Daoy (cell line): ENCODE data around the gene SLC38A3. TPM values are rescaled to one million over a fixed set of nuclear protein-coding genes. Genes with fewer than 3 reads are reported as not detected.
A peak's percentile ranks its signal among the peaks of the same experiment; 100 is the strongest.
"Not testable (repeated sequence)": the region's sequence is repeated elsewhere in the genome, so short reads cannot be mapped to it uniquely, and the experiment has no call there.

Experiments
- DNase-seq: peaks from one replicate; pipeline ENCODE4 v3.0.0-alpha.2; 2015; ENCODE audit warnings: low read depth
- total RNA-seq: library from RNA; depleted of rRNA; stranded (reverse); fragments of >200 nt; shearing (Covaris generic); gene quantifications from 2 replicates; pipeline ENCODE4 v1.2.3, GENCODE V29; 2014

Gene SLC38A3
- total RNA-seq, 1 experiment from 2014 or later = not detected

DNA sequence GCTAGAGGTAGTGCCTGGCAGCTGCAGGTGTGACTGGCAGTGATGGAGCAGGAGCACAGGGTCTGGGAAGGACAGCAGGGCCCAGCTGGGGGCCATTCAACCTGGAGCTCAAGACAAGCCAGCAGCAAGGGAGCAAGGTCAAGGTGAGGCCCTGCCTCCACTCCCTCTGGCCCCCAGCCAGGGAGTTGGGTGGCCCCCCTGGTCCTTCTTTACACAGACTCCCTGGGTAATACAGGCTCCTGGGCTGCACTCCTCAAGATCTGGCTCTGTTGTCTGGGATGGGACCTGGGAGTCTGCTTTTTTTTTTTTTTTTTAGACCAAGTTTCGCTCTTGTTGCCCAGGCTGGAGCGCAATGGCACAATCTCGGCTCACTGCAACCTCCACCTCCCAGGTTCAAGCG is 45.4 kb downstream of the SLC38A3 start:
- no peak for DNase-seq

DNA sequence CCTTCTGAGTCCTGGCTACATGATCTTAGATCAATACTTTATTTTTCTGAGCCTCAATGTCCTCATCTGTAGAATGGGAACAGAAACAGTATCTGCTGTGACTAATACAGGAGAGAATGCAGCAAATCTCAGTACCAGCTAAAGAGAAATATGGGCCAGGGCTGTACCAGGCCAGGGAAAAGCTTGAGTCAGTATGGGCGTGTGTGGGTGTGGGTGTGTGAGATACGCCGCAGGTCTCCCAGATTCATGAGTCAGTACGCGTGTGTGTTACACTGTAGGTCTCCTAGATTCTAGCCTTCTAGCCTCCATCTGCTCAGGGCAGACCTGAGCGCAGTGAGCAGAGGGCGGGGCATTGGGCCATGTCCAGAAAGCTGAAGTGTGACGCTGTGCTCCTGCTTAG is 46.1 kb downstream of the SLC38A3 start:
- DNase-seq = peak; percentile 84

DNA sequence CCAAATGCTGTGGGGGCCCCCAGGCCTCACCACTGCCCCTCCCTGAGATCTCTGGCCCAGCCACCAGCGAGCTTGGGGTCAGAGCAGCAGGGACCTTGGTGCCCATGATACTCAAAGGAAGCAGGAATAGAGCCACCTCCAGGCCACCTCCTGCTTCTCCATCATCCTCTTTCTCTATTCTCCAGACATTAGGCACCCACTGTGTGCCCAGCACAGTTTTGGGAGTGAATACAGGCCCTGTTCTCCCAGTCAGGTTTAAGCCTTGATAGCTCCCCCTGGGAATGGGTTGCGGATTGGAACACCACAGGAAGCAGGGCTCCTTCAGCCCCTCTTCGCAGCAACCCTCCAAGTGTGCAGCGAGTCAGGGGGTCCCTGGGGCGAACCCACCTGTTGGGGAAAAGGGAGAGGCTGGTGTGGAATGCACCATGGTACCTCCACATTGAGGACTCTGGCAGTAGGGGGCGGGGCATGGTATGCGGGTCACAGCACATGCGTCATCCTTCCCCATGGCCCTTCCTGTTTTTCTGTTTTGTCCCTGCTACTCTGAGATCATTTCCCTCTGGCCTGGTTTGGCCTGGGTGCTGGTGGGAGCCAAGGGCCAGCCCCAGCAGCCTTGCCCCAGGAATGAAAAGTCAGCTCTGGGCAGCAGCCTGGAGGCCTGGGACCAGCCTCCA is 49.6 kb downstream of the SLC38A3 start:
- peak; percentile 26 for DNase-seq

DNA sequence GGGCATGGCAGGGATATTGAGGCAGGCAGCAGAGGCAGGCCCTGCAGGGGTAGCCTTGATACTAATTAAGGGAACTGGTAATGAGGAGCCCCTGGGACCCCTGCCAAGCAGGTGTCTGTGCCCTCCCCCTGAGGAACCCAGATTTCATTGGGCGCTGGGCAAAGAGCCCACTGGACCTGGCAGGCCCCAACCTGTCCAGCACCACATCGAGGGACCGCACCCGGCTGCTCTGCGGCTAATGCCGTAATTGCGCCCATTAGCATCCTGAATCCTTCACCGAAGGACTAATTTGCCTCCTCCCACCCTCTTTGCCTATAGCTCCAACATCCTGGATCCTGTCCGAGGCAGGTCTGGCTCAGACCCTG is 50.2 kb downstream of the SLC38A3 start:
- no peak for DNase-seq

DNA sequence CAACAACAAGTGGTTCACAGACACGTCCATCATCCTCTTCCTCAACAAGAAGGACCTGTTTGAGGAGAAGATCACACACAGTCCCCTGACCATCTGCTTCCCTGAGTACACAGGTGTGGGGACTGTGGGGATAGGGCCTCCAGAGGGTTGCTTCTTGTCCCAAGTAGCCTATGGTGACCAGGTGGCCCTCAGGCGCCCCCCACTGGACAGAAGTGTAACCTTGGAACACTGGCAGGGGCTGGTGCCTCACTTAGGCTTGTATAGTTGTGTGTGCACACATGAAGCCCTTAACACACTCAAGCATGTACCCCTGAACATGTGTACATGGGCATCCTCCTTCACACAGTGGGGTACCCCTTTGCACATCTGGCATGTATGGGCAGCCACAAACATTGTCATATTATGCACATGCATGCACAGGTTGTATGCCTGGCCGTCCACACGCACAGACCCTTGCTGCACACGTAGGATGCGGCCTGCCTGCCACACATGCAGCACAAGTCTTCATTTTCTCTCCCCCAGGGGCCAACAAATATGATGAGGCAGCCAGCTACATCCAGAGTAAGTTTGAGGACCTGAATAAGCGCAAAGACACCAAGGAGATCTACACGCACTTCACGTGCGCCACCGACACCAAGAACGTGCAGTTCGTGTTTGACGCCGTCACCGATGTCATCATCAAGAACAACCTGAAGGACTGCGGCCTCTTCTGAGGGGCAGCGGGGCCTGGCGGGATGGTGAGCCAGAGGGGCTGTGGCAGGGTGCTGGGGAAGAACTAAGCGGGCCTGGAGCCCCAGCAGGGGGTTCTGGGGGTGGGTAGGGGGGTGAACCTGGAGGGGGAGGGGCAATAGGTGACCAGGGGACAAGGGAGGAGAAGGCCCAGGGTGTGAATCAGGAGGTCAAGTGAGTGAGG is 52.2 kb downstream of the SLC38A3 start:
- DNase-seq = peak; percentile 32

DNA sequence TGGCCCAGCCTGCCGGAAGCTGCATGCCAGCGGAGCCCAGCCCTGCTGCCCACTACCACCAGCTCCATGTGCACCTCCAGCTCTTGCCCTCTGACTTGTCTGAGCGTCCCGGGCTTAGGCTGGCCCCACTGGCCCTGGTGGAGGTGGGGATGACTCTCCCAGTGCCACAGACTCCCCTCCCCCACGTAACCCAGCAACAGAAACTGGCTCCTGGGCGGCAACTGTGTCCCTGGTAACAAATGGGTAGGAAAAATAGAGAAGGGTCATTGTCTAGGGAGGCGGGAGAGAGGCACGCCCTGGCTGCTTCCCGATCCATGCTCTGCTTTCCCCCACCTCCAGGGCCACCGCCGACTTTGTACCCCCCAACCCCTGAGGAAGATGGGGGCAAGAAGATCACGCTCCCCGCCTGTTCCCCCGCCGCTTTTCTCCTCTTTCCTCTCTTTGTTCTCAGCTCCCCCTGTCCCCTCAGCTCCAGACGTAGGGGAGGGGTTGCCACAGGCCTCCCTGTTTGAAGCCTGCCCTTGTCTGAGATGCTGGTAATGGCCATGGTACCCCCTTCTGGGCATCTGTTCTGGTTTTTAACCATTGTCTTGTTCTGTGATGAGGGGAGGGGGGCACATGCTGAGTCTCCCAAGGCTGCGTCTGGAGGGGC is 53.1 kb downstream of the SLC38A3 start:
- DNase-seq = no peak

DNA sequence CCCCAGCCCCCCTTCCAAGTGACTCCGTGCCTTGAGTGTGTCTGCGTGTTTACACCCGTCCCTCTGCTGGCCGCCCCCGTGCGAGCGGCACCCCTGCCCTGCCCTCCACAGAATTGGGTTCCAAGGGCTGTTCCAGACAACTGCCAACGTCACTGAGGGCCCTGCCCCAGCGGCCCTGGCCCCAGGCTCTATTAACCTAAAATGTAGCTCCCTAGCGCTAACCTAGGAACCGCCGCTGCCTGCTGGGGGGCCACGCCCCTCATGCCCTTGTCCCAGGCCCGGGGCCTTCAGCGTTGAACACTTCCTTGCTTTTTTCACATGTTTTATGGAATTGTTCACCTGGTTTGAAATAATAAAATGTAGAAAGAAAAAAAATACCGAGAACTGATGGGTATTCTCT is 53.9 kb downstream of the SLC38A3 start:
- DNase-seq = no peak

DNA sequence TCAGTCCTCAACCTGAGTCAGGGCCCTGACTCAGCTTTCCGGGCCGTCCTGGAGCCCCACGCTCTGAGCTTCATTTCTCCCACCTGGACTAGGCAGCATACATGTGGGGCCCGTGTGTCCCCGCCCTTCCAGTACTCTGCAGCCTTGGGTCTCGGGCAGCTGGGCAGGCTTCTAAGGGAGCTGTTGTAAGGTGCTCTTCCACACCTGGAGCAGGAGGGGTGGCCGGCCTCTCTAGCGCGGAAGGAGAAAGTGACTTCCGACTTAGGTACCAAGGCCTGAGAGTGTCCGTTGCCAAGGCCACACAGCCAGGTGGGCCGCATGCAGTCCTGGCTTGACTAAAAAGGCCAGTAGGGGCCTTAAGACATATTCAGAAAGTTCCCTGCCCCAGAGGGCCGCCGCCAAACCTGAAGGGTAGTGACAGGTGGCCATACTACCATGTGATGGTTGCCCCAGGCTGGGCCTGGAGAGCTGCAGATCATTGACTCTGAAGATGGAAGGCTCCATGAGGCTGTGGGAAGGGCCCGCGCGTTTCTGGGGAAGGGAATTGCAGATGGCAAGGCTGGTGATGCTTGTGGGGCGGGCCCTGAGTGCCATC is 54.5 kb downstream of the SLC38A3 start:
- DNase-seq = no peak

DNA sequence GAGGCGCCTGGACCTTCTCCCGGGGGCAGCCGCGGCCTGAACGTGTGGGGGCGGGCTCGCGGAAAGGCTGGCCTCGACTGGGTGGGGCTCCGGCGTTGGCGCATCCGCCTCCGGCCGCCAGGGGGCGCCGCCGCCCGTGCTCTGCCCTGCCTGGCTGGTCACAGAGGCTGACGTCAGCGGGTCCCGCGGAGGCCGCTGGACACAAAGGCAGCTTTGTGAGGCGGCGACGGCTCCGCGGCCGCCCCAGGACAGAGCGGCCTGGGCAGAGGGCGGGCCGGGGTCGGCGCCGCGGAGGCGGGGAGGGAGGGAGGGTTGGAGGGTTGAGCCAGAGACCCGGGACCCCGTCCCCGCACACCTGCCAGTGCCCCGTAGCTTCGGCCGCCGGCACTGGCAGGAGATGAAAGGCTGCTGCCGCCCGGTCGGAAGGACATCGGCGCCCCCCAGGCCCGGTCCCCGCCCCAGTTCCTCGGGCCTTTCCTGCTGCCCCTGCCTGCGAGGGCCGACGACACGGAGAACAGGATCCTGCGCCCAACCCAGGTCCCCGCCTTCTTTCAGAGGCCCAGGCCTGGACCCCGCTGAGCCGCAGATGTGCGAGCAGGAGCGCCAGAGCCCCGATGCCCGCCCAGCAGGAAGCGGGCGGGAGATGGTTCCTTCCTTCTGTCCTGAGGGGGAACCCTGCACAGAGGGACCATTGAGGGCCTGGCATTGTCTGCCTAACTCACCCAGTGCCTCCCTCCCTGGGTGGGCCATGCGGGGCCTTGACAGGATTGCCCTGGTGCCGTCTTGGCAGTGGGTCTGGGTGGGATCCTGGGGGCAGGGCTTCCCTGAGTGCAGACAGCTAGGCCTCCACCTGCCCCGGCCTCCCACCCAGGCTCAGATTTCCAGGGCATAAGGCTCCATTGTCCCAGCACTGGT is 55.2 kb downstream of the SLC38A3 start:
- DNase-seq = peak; percentile 92

DNA sequence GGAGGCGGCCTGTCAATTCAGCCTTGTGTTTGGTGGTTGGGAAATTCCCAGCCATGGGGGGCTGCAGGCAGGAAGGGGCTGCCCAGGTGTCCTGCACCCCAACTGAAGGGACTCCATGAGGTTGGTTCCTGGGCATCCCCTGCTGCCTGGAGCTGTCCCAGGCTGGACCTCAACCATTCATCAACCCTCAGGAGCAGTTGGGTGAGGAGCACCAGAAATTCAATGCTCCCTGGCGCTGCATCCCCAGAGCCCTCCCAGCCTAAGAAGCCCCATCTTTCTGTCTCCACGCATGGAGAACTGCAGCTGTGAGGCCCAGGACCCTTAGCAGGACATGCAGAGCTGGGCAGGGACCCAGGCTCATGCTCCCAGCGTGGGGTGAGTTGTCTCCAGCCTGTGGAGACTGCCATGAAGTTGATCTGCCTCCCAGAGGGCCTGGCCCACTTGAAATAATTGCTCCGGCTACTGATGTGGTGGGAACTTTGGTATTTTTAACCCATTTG is 55.9 kb downstream of the SLC38A3 start:
- no peak for DNase-seq

DNA sequence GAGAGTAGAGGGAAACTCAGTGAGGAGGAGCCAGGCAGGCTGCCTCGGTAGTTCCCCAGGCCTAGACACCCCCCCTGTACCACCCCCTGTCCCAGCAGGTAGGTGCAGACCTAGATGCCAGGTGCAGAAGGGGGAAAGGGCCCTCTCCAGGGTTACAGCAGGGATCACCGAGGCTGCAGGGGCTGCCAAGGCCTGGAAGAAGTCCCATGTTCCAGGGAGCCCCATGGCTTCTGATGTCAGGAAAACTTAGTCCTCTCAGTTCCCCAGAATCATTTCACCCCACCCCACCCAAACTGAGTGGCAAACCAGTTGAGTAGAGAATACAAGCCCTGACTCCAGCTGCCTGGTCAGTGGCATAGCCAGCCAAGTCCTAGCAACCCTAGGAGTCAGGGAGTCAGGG is 56.4 kb downstream of the SLC38A3 start:
- DNase-seq = no peak

DNA sequence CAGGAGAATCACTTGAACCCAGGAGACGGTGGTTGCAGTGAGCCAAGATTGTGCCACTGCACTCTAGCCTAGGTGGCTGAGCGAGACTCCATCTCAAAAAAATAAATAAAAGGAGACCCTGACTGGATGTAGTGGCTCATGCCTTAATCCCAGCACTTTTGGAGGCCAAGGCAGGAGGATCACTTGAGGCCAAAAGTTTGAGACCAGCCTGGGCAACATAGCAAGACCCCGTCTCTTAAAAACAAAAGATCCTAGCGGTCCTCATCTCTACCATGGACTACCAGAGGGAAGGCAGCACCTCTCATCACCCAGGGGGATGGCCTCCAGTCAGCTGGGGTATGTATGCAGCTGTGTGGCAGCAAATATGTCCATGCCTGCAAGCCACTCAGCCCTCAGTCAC is 57.1 kb downstream of the SLC38A3 start:
- not testable (repeated sequence) for DNase-seq

DNA sequence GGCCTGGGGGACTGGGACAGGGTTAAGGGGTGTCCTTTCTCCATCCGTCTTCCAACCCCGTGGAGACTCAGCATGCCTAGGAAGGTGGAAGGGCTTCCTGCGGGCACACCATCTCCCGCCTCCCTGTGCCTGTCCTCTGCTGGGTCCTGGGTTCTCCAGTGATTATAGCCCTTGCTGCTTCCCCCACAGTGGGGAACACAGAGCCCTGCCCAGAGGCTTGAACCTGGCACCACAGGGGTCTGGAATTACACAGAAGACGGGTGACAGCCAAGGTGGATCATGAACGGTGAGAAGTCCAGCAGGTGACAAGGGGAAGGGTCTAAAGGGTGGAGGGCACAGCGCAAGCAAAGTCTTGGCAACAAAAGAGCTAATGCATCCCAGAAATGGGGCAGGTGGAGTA is 57.7 kb downstream of the SLC38A3 start:
- DNase-seq = no peak

DNA sequence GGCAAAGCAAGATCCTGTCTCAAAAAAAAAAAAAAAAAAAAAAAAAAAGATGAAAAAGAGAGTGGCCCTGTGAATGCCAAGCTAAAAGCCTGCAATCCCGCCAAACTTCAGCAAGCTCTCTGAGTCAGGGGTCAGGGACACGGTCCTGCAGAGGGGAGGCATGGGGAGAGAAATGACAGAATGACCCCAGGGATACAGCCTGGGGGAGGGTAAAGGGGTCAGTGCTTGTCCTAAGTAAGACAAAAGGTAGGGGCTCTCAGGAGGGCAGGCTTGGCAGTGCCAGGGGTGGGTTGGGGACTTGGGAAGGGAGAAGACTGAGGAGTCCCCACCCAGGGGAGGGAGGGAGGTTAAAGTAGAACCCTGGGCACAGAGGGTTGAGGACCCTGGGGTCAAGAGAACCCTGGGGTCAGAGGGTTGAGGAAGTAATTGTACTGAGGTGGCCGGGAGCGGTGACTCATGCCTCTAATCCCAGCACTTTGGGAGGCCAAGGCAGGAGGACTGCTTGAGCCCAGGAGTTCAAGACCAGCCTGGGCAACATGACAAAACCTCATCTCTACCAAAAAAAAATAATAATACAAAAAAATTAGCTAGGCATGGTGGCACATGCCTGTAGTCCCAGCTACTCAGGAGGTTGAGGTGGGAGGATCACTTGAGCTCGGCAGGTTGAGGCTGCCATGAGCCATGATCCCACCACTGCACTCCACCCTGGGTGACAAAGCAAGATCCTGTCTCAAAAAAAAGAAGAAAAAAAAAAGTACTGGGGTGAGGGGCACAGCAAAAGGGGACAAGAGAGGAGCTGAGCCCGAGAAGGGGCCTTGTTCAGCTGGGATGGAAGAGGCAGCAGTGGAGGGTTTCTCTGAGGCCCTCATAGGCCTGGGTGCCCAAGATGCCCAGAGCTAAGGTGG is 58.7 kb downstream of the SLC38A3 start:
- no peak for DNase-seq

DNA sequence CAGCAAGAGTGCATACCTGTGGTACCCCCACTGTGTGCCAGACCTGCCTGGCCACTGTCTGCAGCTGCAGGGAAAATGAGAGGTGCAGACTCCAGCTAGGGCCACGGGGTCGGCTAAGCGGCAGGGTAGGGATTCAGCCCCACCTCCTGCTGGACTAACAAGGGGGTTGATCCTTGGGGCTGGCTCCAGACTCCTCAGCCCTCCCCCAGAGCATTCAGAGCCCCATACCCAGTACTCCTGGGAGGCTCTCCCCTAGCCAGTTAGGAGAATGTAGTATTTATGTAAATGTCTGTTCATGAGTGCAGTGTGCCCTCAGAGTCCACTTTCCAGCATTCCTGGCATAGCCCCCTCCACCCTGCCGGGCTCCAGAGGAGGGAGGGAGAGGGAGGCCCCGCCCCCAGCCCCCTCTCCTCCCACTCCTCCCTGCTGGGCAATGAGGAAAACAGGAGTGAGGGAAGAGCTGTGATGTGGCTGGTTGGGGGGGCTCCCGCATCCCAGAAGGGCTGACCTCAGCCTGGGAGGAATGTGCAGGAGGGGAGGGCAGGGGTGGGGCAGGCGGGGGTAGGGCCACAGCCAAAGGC is 59.4 kb downstream of the SLC38A3 start:
- peak; percentile 91 for DNase-seq

DNA sequence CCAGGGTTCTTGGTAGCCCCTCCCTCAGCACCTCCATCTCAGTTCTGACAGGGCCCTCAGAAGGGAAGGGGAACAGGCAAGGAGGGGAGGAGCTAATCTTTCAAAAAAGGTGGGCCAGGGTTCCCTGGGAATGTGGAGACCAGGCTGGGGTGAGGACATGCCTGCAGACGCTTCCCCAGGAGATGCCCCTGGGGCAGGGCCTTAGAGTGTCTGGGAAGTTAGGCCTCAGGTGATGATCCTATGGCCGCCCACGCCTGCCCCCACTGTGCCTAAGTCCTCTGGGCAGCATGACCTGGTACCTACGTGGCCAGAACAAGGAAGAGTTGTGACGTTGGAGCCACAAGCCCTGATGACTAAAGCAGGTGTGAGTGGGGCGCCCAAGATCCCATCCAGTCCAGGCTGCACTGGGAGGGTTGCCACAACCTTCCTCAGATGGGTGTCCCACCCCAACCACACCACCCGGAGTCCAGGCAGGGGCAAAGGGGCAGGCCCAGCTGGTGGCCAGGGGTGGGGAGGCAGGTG is 60.0 kb downstream of the SLC38A3 start:
- DNase-seq = no peak

DNA sequence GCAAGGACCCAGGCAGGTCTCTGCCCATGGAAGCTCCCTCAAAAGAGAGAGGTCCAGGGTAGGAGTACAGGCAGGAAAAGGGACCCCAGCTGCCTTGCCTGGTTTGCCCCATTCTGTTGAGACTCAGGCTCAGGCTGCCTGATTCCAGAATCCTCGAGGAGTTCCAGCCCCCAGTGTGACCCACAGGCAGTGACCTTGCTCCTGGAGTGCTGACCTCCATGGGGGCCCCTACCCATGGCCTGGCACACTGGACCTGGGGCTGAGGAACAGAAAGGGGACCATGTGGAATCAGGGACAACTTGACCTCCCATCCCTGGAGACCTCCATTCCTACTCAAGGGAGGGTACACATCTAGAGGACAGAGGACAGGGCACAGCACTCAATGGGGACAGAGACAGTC is 60.5 kb downstream of the SLC38A3 start:
- no peak for DNase-seq

DNA sequence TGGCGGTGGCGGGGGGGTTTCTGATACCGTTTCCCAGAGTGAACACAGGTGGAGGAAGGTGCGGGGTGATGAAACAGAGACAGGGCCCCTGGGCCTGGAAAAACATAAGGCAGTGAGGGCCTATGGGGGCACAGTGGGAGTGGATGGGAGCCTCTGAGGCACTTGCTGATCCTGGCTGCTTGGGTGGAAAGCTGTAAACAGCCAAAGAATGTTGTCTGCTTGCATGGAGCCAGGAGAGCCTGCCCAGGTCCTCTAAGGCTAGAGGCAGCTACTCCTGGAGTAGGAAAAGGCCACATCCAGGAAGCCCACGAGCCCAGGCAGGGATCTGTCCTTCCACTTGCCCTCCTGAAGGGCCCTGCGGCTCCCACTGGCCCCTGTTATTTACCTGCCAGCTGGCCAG is 60.9 kb downstream of the SLC38A3 start:
- DNase-seq = no peak

DNA sequence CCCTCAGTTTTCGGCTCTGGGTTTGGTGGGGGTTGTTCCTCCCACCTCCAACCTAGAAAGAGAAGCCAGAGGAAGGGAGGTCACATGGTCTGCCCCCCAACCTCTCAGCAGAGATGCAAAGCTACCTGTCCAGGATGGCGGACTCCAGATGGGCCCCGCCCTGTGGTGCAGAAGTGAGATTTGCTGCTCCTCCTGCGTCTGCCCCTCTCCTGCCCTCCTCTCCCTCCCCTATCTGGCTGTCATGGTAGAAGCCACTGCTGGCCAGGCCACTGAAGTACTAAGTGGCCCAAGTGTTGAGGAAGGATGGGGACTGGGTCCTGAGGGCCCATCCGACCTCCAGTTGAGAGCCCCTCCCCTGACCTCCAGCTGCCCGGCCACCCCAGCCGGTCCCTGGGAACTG is 61.8 kb downstream of the SLC38A3 start:
- DNase-seq = no peak
